Activated CD4-positive, alpha-beta T cell treated with anti-CD3 and anti-CD28 coated beads for 1 hour (primary cell): ENCODE results near the gene RNF10.
"Not testable (repeated sequence)": the region's sequence is repeated elsewhere in the genome, so short reads cannot be mapped to it uniquely, and the experiment has no call there.

Experiments used
- DNase-seq: peaks from one replicate; pipeline ENCODE4 v3.0.0-alpha.2; 2020

RNF10 gene

DNA sequence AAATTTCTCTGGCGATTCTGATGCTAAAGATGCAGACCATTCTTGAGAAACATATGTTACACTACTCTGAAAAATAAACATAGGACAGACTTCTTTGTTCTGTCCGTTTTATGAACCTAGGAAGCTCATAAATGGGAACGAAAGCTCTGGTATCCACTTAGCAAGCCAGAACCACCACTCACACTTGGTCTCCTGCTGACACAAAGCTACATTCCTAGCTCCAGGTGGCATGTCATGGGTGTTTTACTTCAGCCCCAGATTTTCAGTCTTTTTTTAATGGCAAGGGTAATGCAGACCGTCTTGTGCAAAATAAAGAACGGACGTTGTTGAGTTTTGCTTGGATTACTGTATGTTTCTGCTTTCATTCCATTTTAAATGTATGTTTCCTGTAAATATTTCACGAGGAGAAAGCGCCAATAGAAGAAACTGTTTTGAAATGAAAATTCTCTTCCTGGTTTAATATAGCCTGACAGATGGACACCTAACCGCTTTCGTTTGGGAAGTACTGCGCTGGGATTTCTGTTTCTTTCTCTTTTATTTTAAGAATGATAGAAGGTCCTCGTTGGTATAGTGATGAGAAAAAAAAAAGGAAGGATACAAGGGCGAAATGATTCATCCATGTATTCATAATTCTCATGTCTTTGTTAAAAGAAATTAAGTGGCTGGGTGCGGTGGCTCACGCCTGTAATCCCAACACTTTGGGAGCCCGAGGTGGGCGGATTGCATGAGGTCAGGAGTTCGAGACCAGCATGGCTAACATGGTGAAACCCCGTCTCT lies 4.3 kb upstream of the RNF10 start:
- DNase-seq = no peak

- DNase-seq = not testable (repeated sequence)
Observed at GRCh38 chr12:120530418-120530761, 3.8 kb upstream of the RNF10 start.

- DNase-seq = no peak
Observed at GRCh38 chr12:120532701-120533238, 1.4 kb upstream of the RNF10 start.

DNA sequence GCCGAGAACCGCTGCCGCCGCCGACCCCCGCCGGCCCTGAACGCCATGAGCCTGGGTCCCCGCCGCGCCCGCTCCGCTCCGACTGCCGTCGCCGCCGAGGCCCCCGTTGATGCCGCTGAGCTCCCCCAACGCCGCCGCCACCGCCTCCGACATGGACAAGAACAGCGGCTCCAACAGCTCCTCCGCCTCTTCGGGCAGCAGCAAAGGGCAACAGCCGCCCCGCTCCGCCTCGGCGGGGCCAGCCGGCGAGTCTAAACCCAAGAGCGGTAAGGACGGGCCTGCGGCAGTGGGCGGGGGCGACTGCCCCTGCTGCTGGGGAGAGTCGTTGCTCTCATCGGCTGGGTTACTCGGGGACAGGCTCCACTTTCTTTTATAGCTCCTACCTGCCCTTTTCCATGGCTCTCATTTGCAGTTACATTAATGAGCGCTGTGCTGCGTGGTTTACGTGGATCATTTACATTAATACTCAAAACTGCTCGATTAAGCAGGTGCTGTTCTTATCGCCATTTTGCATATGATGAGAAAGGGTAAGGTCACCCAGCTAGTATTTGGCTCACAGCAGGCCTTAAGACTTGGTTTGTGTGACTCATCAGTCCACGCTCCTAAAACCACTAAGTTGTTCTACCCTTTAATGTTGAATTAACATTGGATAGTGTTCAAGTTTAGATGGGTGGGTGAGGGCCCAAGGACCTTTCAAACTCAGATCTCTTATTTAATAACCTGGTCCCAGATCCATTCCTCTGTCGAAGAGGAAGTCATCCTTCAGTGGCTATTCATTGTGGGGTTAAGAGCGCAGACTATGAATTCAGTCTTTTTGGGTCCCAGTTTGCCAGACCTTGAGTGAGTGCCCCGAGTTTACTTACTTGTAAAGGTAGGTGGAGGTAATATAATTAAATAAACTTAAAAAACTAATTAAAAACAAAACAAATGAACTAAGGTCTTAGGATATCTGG lies 823 bp downstream of the RNF10 start:
- DNase-seq = peak; percentile 21

- DNase-seq = no peak
Observed at GRCh38 chr12:120536064-120536791, 2.1 kb downstream of the RNF10 start.

DNA sequence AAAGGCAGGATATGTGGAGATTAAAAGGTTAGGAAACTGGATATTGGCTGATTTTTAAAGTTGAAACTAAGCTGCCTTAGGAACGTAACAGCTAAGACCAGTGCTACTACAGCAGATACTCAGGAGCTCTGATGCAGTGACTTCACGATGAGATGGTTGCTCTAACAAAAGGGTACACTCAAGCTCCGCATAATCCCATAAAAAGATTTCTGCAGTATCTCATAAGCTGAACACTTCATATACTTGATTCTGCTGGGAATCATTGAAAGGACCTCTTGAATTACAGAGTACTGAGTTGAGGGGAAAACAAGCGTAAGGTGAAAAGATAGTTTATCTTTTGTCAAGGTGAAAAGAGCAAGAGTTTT lies 3.7 kb downstream of the RNF10 start:
- no peak for DNase-seq

GRCh38 chr12:120538281-120539156 lies 4.4 kb downstream of the RNF10 start:
- no peak for DNase-seq

DNA sequence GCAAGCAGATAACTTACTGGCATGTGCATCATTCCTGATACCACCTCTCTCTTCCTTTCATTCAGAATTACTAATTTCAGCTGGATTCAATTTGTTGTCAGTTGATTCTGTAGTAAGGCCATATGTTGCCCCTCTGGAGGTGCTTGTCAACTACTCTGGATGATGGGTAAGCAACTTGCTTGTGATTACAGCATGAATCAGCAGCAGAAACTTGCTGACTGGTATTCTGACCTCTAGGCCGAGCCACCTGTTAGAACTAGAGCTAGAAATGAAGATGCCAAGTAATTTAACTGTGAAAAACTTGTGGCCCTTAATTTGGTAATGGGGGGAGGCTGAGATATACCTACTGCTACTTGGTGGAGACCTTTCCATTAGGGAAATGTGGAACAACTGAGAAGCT lies 5.1 kb downstream of the RNF10 start:
- no peak for DNase-seq

GRCh38 chr12:120540445-120540844 lies 6.3 kb downstream of the RNF10 start:
- DNase-seq = no peak

DNA sequence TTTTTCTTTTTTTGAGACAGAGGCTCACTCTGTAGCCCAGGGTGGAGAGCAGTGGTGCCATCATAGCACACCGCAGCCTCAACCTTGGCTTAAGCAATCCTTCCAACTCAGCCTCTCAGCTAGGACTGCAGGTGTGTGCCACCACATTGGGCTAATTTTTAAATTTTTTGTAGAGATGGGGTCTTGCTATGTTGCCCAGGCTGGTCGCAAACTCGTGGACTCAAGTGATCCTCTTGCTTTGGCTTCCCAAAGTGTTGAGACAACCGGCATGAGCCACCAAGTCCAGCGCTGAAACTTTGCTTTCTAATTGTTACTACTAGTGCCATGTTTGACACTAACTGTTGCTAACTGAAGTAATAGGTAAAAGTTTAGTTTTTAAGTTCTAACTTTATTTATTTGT lies 8.0 kb downstream of the RNF10 start:
- DNase-seq = no peak

- DNase-seq = no peak
Observed at GRCh38 chr12:120544691-120545090, 10.5 kb downstream of the RNF10 start.

- DNase-seq = no peak
Observed at GRCh38 chr12:120546050-120546386, 11.9 kb downstream of the RNF10 start.

DNA sequence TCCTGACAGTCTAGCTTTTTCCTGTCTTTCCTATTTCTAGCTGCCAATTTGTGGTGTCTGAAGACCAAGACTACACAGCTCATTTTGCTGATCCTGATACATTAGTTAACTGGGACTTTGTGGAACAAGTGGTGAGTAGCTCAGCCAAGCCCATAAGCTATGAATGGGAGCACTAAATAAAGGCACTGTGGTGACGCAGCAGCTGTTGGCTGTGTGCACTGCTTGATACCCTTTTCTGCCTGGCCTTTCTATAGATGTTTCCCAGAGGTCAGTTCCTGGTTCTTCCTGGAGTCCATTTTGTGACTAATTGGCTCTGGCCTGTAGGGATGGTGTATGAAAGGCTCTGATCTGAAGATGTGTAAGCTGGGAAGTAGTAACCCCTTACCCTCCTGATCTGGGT lies 20.5 kb downstream of the RNF10 start:
- no peak for DNase-seq

DNA sequence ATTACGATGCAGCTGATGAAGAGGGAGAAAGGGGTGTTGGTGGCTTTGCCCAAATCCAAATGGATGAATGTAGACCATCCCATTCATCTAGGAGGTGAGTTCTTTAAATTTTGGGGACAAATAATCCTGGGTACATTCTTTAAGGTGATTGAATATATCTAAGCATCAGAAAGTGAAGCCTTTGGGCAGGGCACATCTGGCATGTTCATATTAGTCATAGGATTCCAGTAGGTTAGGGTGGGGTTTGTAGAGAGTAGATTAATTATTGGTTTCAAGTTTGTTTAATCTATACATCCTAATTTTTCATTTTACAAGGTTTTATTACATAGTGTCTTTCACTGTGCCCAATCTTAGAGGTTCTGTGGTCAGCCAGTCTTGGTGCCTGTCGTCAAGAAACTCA lies 23.4 kb downstream of the RNF10 start:
- DNase-seq = no peak

DNA sequence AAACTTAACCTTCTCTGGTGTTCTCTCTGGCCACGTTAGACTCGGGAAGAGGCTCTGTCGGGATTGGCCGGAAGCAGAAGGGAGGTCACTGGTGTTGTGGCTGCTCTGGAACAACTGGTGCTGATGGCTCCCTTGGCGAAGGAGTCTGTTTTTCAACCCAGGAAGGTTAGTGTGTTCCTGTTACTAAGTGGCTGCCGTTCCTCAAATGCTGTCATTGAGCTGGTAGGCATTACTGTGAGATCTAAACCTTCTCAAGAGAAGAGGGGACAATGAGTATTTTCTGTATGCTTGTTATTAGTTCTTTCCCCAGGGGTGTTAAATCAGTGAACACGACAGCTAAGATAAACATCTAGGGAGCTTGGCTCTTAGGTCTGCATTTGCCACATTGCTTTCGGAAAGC lies 28.8 kb downstream of the RNF10 start:
- DNase-seq = no peak

DNA sequence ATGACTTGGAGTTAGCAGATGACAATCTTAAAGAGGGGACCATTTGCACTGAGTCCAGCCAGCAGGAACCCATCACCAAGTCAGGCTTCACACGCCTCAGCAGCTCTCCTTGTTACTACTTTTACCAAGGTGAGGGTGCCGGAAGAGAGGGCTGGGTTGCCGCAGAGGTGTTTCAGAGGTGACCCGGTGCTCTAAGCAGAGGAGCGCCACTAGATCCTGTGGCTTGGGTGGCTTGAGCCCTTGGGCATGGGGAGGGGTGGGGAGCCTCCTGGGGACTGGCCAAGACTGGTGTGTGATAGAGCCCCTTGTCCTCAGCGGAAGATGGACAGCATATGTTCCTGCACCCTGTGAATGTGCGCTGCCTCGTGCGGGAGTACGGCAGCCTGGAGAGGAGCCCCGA lies 29.3 kb downstream of the RNF10 start:
- DNase-seq = no peak

GRCh38 chr12:120571299-120571698 lies 37.1 kb downstream of the RNF10 start:
- no peak for DNase-seq

DNA sequence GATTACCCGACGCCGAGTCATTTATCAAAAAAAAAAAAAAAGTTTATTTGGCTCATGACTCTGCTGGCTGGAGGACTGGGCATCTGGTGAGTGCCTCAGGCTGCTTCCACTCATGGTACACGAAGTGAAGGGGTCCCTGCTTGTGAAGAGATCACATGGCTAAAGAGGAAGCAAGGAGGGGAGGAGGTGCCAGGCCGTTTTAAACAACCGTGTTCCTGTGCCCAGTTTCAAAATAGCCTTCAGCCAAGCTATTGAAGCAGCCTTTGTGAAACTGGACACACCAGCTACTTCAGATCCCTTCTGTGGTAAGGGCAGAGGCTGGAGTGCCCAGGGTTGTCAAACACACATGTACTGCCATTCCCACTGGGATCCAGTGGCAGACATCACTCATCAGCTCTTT lies 39.4 kb downstream of the RNF10 start:
- DNase-seq = no peak

- DNase-seq = no peak
Observed at GRCh38 chr12:120574106-120574505, 40.0 kb downstream of the RNF10 start.

- DNase-seq = no peak
Observed at GRCh38 chr12:120579179-120579578, 45.0 kb downstream of the RNF10 start.

DNA sequence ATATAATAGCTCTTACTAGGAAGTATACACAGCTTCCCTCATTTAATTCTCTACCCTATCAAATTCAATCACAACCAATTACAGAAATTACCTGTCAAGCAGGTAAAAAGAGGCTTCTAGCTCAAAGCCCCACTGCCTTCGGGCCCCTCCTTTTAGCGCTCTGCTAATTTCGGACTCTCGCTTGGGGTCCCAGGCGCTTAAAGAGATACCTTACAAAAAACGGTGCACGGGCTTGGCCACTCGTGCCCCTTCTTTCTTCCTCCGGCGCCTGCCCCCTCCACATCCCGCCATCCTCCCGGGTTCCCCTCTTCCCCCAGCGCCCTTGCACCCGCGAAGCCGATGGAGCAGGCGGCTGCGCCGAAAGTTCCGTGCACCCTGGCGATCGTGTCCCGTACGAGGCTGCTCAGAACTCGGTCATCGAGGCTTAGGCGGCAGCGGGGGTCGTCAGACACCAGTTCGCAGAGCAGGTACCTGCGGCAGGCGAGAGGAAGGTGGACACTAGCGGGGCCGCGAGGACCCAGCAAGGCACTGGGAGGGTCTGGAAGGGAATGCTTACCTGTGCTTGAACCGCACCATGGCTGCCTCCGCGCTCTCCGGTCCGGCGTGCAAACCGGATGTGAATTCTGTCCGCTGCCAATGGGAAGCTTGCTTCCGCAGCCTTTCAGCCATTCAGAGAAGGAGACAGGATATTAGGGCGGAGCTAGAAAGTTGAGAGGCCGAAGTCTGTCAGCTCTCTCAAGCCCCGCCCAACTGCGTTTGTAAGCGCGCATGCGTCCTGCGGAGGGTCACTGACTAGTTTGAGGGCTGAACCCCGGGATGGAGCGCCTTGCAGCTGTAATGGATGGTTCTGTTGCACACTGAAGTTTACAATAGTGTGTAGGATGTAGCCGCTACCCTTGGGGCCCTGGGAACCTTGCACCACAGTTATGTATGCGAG lies 46.9 kb downstream of the RNF10 start, which contains the start of gene POP5:
Gene POP5, minus strand, starts transcription at position 616 of the 937 bp plus-strand sequence. Its CDS starts 40 bp downstream, at position 576.
- DNase-seq = peak; percentile 85
